GM12878 (cell line): Measurements from ENCODE around the gene RNASE7. TPM values are rescaled to one million over a fixed set of nuclear protein-coding genes. Genes with fewer than 3 reads are reported as not detected.

Experiments
- ATAC-seq: fragments of 200-7000 bp; cut with Tn5 transposase; 3 replicates; pipeline ENCODE4 v1.9.1; 2020; ENCODE audit warnings: mild to moderate bottlenecking, moderate library complexity
- BruUV-seq: library from RNA; stranded (reverse); fragments of 400-500 nt; replicated peaks from 2 replicates; lab custom pipeline; 2021; lab: Mats Ljungman, UMichigan
- CTCF ChIA-PET: fragments of 300-600 bp; sonication (Branson Sonifier 250); formaldehyde crosslinking; extraction: SDS; loops from one replicate; lab custom pipeline; 2021; ENCODE audit warnings: inconsistent platforms; lab: Yijun Ruan, JAX
- POLR2A ChIA-PET: fragments of 350-600 bp; formaldehyde crosslinking; extraction: SDS; loops from one replicate; lab custom pipeline; 2021; ENCODE audit warnings: inconsistent platforms; lab: Charles Lee
- RAD21 ChIA-PET: fragments of 300-600 bp; sonication (Branson Sonifier 250); formaldehyde crosslinking; loops from one replicate; lab custom pipeline; 2023; ENCODE audit warnings: antibody characterized with exemption; ENCODE audit not compliant: unreplicated experiment; lab: Charles Lee
- SMC1A ChIA-PET: fragments of 300-600 bp; sonication (Branson Sonifier 250); formaldehyde crosslinking; loops from one replicate; lab custom pipeline; 2023; ENCODE audit not compliant: unreplicated experiment, uncharacterized antibody; lab: Charles Lee
- DNase-seq: peaks from one replicate; pipeline ENCODE4 v3.0.0-alpha.2; 2011; ENCODE audit warnings: low read depth, low spot score
- FAIRE-seq: peaks from 3 replicates; lab custom pipeline; 2011; peaks lifted over from hg19 to GRCh38; lab: Jason Lieb, UNC
- H2AFZ ChIP-seq: 2 replicates; pipeline ENCODE4 v1.6.0; 2011; ENCODE audit warnings: low read depth, low read length, control low read depth; ENCODE audit not compliant: control insufficient read depth
- H3K27ac ChIP-seq: 2 replicates; pipeline ENCODE4 v1.5.1; 2011; ENCODE audit warnings: control low read depth; ENCODE audit not compliant: control insufficient read depth, insufficient read depth
- H3K27me3 ChIP-seq, 2 experiments: replicated peaks in 1 of 2; 2 replicates each; pipeline versions ENCODE4 v1.6.0 to v1.6.1; 2011; ENCODE audit warnings: low read length in 1 of 2; ENCODE audit not compliant: control insufficient read depth in 2 of 2, insufficient read depth in 2 of 2
- H3K36me3 ChIP-seq, 2 experiments: 2 replicates each; pipeline ENCODE4 v1.5.1; 2011; ENCODE audit warnings: low read length in 1 of 2; ENCODE audit not compliant: control insufficient read depth in 2 of 2, insufficient read depth in 2 of 2
- H3K4me1 ChIP-seq: 2 replicates; pipeline ENCODE4 v1.6.1; 2011; ENCODE audit warnings: mild to moderate bottlenecking, low read length, moderate library complexity, mixed read lengths; ENCODE audit not compliant: control insufficient read depth, insufficient read depth
- H3K4me2 ChIP-seq: 2 replicates; pipeline ENCODE4 v1.6.0; 2011; ENCODE audit warnings: control low read depth; ENCODE audit not compliant: control insufficient read depth, insufficient read depth
- H3K4me3 ChIP-seq: fragments of 200-600 bp; sonication (generic); 2 replicates; pipeline ENCODE4 v1.5.1; 2016
- H3K79me2 ChIP-seq: 2 replicates; pipeline ENCODE4 v1.6.0; 2011; ENCODE audit warnings: low read length; ENCODE audit not compliant: control insufficient read depth, insufficient read depth
- H3K9ac ChIP-seq: 2 replicates; pipeline ENCODE4 v1.8.0; 2011; ENCODE audit warnings: low read length, control low read depth, mixed read lengths; ENCODE audit not compliant: control insufficient read depth, insufficient read depth
- H3K9me3 ChIP-seq: replicated peaks from 3 replicates; pipeline ENCODE4 v1.5.1; 2011; ENCODE audit warnings: mild to moderate bottlenecking, low read length; ENCODE audit not compliant: control insufficient read depth, insufficient read depth
- H4K20me1 ChIP-seq: 2 replicates; pipeline ENCODE4 v1.6.0; 2011; ENCODE audit not compliant: control insufficient read depth, insufficient read depth
- ATF7 ChIP-seq: fragments of 450-650 bp; IDR thresholded peaks from 2 replicates; pipeline ENCODE4 v1.6.1; 2016; ENCODE audit warnings: low read depth, mild to moderate bottlenecking
- CREB1 ChIP-seq: IDR thresholded peaks from 2 replicates; pipeline ENCODE4 v1.6.1; 2012; ENCODE audit warnings: low read depth, mild to moderate bottlenecking, inconsistent platforms
- CREM ChIP-seq: IDR thresholded peaks from 2 replicates; pipeline ENCODE4 v1.6.1; 2014; ENCODE audit warnings: antibody characterized with exemption, low read depth
- HDGF ChIP-seq: fragments of 450-650 bp; IDR thresholded peaks from 2 replicates; pipeline ENCODE4 v1.6.1; 2016; ENCODE audit warnings: antibody characterized with exemption
- JUND ChIP-seq: IDR thresholded peaks from 2 replicates; pipeline ENCODE4 v1.6.1; 2012; ENCODE audit warnings: low read depth, mild to moderate bottlenecking, low read length, improper control_type of control experiment, moderate library complexity
- KAT2A ChIP-seq: conservative IDR thresholded peaks from 2 replicates; pipeline ENCODE4 v1.6.1; 2011; ENCODE audit warnings: low read depth, low read length; ENCODE audit not compliant: control insufficient read depth
- MEF2A ChIP-seq: IDR thresholded peaks from 2 replicates; pipeline ENCODE4 v1.6.1; 2011; ENCODE audit warnings: low read depth, mild to moderate bottlenecking, low read length, moderate library complexity; ENCODE audit not compliant: insufficient read depth
- MEF2B ChIP-seq: fragments of 450-650 bp; IDR thresholded peaks from 2 replicates; pipeline ENCODE4 v1.6.1; 2018; ENCODE audit warnings: mild to moderate bottlenecking, moderate library complexity; ENCODE audit not compliant: partially characterized antibody, poor library complexity, severe bottlenecking
- RFX5 ChIP-seq: IDR thresholded peaks from 2 replicates; pipeline ENCODE4 v1.6.1; 2011; ENCODE audit warnings: low read depth, low read length, improper control_type of control experiment
- SMAD5 ChIP-seq: IDR thresholded peaks from 2 replicates; pipeline ENCODE4 v1.6.1; 2016; ENCODE audit warnings: antibody characterized with exemption, low read depth
- STAT3 ChIP-seq: IDR thresholded peaks from 2 replicates; pipeline ENCODE4 v1.6.1; 2011; ENCODE audit warnings: low read depth, low read length, improper control_type of control experiment
- TCF3 ChIP-seq: IDR thresholded peaks from 2 replicates; pipeline ENCODE4 v1.6.1; 2012; ENCODE audit warnings: low read depth, mild to moderate bottlenecking, low read length, borderline replicate concordance; ENCODE audit not compliant: insufficient read depth
- ZNF274 ChIP-seq: IDR thresholded peaks from one replicate; pipeline ENCODE4 v1.8.0; 2011; ENCODE audit not compliant: insufficient read length, insufficient read depth
- WGBS: methylation state at CpG from one replicate; pipeline ENCODE4 v1.1.6; 2016; ENCODE audit warnings: low lambda C conversion rate; ENCODE audit not compliant: insufficient replicate concordance, insufficient coverage; ENCODE audit errors: missing lambda C conversion rate; 5-methylcytosine and 5-hydroxymethylcytosine counted together
- in situ Hi-C: fragments of 300-500 bp; cut with MboI; formaldehyde crosslinking; loops from 9 replicates; pipeline ENCODE4 v1.14.3; 2018; ENCODE audit warnings: mixed read lengths
- intact Hi-C: fragments of 100-400 bp; cut with micrococcal nuclease; formaldehyde crosslinking; loops from one replicate; pipeline ENCODE4 v1.14.2; 2022; ENCODE audit not compliant: unreplicated experiment
- polyA plus RNA-seq, 11 experiments: library from polyadenylated mRNA; depleted of rRNA in 4 of 11; unstranded in 6 of 11; stranded (reverse) in 5 of 11; fragments of >200 nt; fragmentation: Nextera tagmentation in 4 of 11; fragmentation: Illumina TruSeq in 1 of 11; extraction: Ambion mirVana in 4 of 11; extraction: Trizol in 1 of 11; gene quantifications; 1 replicate in 1 of 11; 2 replicates in 10 of 11; pipeline versions ENCODE4 v1.2.1 to v1.2.3, GENCODE V29; 2011 to 2016; ENCODE audit warnings: inconsistent platforms in 2 of 11, missing spikeins in 2 of 11, low read depth in 1 of 11
- total RNA-seq, 4 experiments: library from RNA; depleted of rRNA in 3 of 4; stranded (reverse); fragments of >200 nt in 3 of 4; fragmentation: Illumina TruSeq in 1 of 4; extraction: Trizol in 1 of 4; gene quantifications; 2 replicates each; pipeline versions ENCODE4 v1.2.1 to v1.2.3, GENCODE V29; 2013 to 2021
- TF ChIP-seq, protein P1 (sequence below): fragments of 450-650 bp; IDR thresholded peaks from 2 replicates; pipeline ENCODE4 v1.6.1; 2017; ENCODE audit warnings: mild to moderate bottlenecking, moderate library complexity
- TF ChIP-seq, protein P2 (sequence below): fragments of 450-650 bp; conservative IDR thresholded peaks from 2 replicates; pipeline ENCODE4 v1.6.1; 2017; ENCODE audit warnings: mild to moderate bottlenecking, moderate library complexity
- TF ChIP-seq, protein P3 (sequence below): fragments of 450-650 bp; IDR thresholded peaks from 2 replicates; pipeline ENCODE4 v1.6.1; 2017; ENCODE audit warnings: borderline replicate concordance

RNASE7 gene
- total and polyA plus RNA-seq, 10 of the 15 experiments (the other 5 are each of a cell fraction or from before 2014, with no cell fraction given) = not detected

DNA sequence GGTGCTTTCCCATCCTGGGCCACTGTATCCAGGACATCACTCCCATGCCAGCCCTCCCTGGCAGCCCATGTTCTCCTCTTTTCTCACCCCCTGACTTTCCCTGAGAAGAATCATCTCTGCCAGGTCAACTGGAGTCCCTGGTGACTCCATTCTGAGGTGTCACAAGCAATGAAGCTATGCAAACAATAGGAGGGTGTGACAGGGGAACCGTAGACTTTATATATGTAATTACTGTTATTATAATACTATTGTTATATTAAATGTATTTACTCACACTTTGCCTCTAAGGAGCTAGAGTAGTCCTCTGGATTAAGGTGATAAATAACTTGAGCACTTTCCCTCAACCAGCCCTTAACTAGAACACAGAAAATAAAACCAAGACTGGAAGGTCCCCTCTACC is 47.1 kb downstream of the RNASE7 start:
- H3K4me1 ChIP-seq = no peaks in the 10 kb centered on the region
- ChIA-PET SMC1A (interaction anchor here (1.1 to 2.6 kb wide), 5 partner anchors 16 to 74 kb away, joined by 3 to 10 read pairs (median 4); no protein-coding TSS in a partner anchor), RAD21 (interaction anchor here (1.1 to 2.7 kb wide), 6 partner anchors 10 to 74 kb away, joined by 3 to 12 read pairs (median 7); no protein-coding TSS in a partner anchor), POLR2A (no interaction called here), CTCF (interaction anchor here (0.6 to 5.6 kb wide), 11 partner anchors 12 to 122 kb away, joined by 3 to 61 read pairs (median 6); partner anchors contain the start of genes ARHGEF40 and TMEM253)
- no peak overlapping the region for H3K4me2 ChIP-seq
- no TSS peak for BruUV-seq
- ATAC-seq = no peak
- no peak overlapping the region for H3K27ac ChIP-seq
- no peaks in the 10 kb centered on the region for H3K36me3 ChIP-seq
- no peaks in the 10 kb centered on the region for H4K20me1 ChIP-seq
- in situ Hi-C loops (no loop called here), intact Hi-C loops (no loop called here)
- H3K79me2 ChIP-seq = no peaks in the 10 kb centered on the region
- H3K27me3 ChIP-seq = no peaks in the 10 kb centered on the region
- H3K4me3 ChIP-seq = no peak overlapping the region
- no peak for FAIRE-seq
- H3K9ac ChIP-seq = no peak overlapping the region
- WGBS = 0% methylated on average over 1 of the region's 1 CpG
- no peaks in the 10 kb centered on the region for H3K9me3 ChIP-seq
- DNase-seq = no peak
- H2AFZ ChIP-seq = no peak overlapping the region
- no peak for TF ChIP-seq TCF3
- no peak for TF ChIP-seq ZNF274
- TF ChIP-seq, protein P1, sequence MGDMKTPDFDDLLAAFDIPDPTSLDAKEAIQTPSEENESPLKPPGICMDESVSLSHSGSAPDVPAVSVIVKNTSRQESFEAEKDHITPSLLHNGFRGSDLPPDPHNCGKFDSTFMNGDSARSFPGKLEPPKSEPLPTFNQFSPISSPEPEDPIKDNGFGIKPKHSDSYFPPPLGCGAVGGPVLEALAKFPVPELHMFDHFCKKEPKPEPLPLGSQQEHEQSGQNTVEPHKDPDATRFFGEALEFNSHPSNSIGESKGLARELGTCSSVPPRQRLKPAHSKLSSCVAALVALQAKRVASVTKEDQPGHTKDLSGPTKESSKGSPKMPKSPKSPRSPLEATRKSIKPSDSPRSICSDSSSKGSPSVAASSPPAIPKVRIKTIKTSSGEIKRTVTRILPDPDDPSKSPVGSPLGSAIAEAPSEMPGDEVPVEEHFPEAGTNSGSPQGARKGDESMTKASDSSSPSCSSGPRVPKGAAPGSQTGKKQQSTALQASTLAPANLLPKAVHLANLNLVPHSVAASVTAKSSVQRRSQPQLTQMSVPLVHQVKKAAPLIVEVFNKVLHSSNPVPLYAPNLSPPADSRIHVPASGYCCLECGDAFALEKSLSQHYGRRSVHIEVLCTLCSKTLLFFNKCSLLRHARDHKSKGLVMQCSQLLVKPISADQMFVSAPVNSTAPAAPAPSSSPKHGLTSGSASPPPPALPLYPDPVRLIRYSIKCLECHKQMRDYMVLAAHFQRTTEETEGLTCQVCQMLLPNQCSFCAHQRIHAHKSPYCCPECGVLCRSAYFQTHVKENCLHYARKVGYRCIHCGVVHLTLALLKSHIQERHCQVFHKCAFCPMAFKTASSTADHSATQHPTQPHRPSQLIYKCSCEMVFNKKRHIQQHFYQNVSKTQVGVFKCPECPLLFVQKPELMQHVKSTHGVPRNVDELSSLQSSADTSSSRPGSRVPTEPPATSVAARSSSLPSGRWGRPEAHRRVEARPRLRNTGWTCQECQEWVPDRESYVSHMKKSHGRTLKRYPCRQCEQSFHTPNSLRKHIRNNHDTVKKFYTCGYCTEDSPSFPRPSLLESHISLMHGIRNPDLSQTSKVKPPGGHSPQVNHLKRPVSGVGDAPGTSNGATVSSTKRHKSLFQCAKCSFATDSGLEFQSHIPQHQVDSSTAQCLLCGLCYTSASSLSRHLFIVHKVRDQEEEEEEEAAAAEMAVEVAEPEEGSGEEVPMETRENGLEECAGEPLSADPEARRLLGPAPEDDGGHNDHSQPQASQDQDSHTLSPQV = no peak
- no peak for TF ChIP-seq KAT2A
- TF ChIP-seq, protein P2, sequence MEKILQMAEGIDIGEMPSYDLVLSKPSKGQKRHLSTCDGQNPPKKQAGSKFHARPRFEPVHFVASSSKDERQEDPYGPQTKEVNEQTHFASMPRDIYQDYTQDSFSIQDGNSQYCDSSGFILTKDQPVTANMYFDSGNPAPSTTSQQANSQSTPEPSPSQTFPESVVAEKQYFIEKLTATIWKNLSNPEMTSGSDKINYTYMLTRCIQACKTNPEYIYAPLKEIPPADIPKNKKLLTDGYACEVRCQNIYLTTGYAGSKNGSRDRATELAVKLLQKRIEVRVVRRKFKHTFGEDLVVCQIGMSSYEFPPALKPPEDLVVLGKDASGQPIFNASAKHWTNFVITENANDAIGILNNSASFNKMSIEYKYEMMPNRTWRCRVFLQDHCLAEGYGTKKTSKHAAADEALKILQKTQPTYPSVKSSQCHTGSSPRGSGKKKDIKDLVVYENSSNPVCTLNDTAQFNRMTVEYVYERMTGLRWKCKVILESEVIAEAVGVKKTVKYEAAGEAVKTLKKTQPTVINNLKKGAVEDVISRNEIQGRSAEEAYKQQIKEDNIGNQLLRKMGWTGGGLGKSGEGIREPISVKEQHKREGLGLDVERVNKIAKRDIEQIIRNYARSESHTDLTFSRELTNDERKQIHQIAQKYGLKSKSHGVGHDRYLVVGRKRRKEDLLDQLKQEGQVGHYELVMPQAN = no peak
- no peak for TF ChIP-seq SMAD5
- TF ChIP-seq, protein P3, sequence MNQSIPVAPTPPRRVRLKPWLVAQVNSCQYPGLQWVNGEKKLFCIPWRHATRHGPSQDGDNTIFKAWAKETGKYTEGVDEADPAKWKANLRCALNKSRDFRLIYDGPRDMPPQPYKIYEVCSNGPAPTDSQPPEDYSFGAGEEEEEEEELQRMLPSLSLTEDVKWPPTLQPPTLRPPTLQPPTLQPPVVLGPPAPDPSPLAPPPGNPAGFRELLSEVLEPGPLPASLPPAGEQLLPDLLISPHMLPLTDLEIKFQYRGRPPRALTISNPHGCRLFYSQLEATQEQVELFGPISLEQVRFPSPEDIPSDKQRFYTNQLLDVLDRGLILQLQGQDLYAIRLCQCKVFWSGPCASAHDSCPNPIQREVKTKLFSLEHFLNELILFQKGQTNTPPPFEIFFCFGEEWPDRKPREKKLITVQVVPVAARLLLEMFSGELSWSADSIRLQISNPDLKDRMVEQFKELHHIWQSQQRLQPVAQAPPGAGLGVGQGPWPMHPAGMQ = no peak
- TF ChIP-seq MEF2B = no peak
- no peak for TF ChIP-seq JUND
- TF ChIP-seq RFX5 = no peak
- TF ChIP-seq STAT3 = no peak
- no peak for TF ChIP-seq CREM
- TF ChIP-seq HDGF = no peak
- TF ChIP-seq MEF2A = no peak
- no peak for TF ChIP-seq ATF7
- no peak for TF ChIP-seq CREB1
